WTC11 (cell line): ENCODE data around the gene TEKTIP1. TPM values are rescaled to one million over a fixed set of nuclear protein-coding genes. Genes with fewer than 3 reads are reported as not detected.

Experiments
- ATAC-seq: fragments of 200-7000 bp; cut with Tn5 transposase; 2 replicates; pipeline ENCODE4 v1.10.0; 2021; ENCODE audit warnings: mild to moderate bottlenecking, moderate library complexity
- CTCF ChIA-PET: fragments of 300-600 bp; sonication (Branson Sonifier 250); formaldehyde crosslinking; loops from one replicate; lab custom pipeline; 2021; ENCODE audit warnings: antibody characterized with exemption; lab: Charles Lee
- POLR2A ChIA-PET: fragments of 350-600 bp; sonication (Branson Sonifier 250); formaldehyde crosslinking; loops from one replicate; lab custom pipeline; 2021; ENCODE audit warnings: antibody characterized with exemption; lab: Charles Lee
- DNase-seq: peaks from one replicate; pipeline ENCODE4 v3.0.0; 2021; ENCODE audit warnings: low spot score
- H3K27ac Mint-ChIP-seq: 2 replicates; pipeline ENCODE4 v1.8.0; 2021; ENCODE audit warnings: mixed read lengths
- H3K27me3 Mint-ChIP-seq: 2 replicates; pipeline ENCODE4 v1.8.0; 2021; ENCODE audit warnings: low read depth, mild to moderate bottlenecking, moderate library complexity, mixed read lengths
- H3K36me3 Mint-ChIP-seq: 2 replicates; pipeline ENCODE4 v1.8.0; 2021; ENCODE audit warnings: mixed read lengths
- H3K4me1 Mint-ChIP-seq: 2 replicates; pipeline ENCODE4 v1.8.0; 2022; ENCODE audit warnings: mixed read lengths
- H3K4me3 Mint-ChIP-seq: 2 replicates; pipeline ENCODE4 v1.8.0; 2021; ENCODE audit warnings: mild to moderate bottlenecking, moderate library complexity, mixed read lengths
- H3K9me3 Mint-ChIP-seq: 2 replicates; pipeline ENCODE4 v1.8.0; 2021; ENCODE audit warnings: mixed read lengths
- GABPB1 ChIP-seq: sonication (generic); formaldehyde crosslinking; IDR thresholded peaks from 2 replicates; pipeline ENCODE4 v1.8.1; 2023; ENCODE audit warnings: mild to moderate bottlenecking, missing genetic modification reagents
- MXD4 ChIP-seq: fragments of 250-450 bp; sonication (Bioruptor Pico); IDR thresholded peaks from 2 replicates; pipeline ENCODE4 v1.8.0; 2021; ENCODE audit warnings: mild to moderate bottlenecking, moderate library complexity, borderline replicate concordance
- NR2C2 ChIP-seq: sonication (generic); formaldehyde crosslinking; IDR thresholded peaks from 2 replicates; pipeline ENCODE4 v1.8.0; 2022; ENCODE audit warnings: mild to moderate bottlenecking, missing genetic modification reagents
- SOX15 ChIP-seq: fragments of 250-450 bp; sonication (Bioruptor Pico); IDR thresholded peaks from 2 replicates; pipeline ENCODE4 v1.9.0; 2021; ENCODE audit warnings: mild to moderate bottlenecking
- SP1 ChIP-seq: sonication (generic); formaldehyde crosslinking; conservative IDR thresholded peaks from 2 replicates; pipeline ENCODE4 v1.8.1; 2022; ENCODE audit warnings: missing genetic modification reagents
- TCF7 ChIP-seq: sonication (generic); formaldehyde crosslinking; IDR thresholded peaks from 2 replicates; pipeline ENCODE4 v1.8.0; 2022; ENCODE audit warnings: mild to moderate bottlenecking, low read depth, missing genetic modification reagents, moderate library complexity
- ZNF232 ChIP-seq: sonication (generic); formaldehyde crosslinking; IDR thresholded peaks from 2 replicates; pipeline ENCODE4 v1.8.0; 2022; ENCODE audit warnings: mild to moderate bottlenecking, missing genetic modification reagents
- ZNF263 ChIP-seq: sonication (generic); formaldehyde crosslinking; IDR thresholded peaks from 2 replicates; pipeline ENCODE4 v1.8.1; 2022; ENCODE audit warnings: low read depth, mild to moderate bottlenecking, moderate library complexity, missing genetic modification reagents
- ZNF423 ChIP-seq: fragments of 250-450 bp; sonication (Bioruptor Pico); IDR thresholded peaks from 2 replicates; pipeline ENCODE4 v2.1.2; 2022; ENCODE audit warnings: mild to moderate bottlenecking, moderate library complexity
- total RNA-seq: library from RNA; stranded (reverse); gene quantifications from 3 replicates; pipeline ENCODE4 v1.2.3, GENCODE V29; 2021
- TF ChIP-seq, protein P1 (sequence below): fragments of 250-450 bp; sonication (Bioruptor Pico); conservative IDR thresholded peaks from 2 replicates; pipeline ENCODE4 v1.9.0; 2021; ENCODE audit warnings: mild to moderate bottlenecking
- TF ChIP-seq, protein P2 (sequence below): sonication (generic); formaldehyde crosslinking; IDR thresholded peaks from 2 replicates; pipeline ENCODE4 v1.8.1; 2023; ENCODE audit warnings: mild to moderate bottlenecking, missing genetic modification reagents
- TF ChIP-seq, protein P3 (sequence below): sonication (generic); formaldehyde crosslinking; IDR thresholded peaks from 2 replicates; pipeline ENCODE4 v1.8.1; 2022; ENCODE audit warnings: missing genetic modification reagents, borderline replicate concordance
- TF ChIP-seq, protein P4 (sequence below): sonication (generic); formaldehyde crosslinking; IDR thresholded peaks from 2 replicates; pipeline ENCODE4 v1.8.1; 2023; ENCODE audit warnings: mild to moderate bottlenecking, missing genetic modification reagents, moderate library complexity
- TF ChIP-seq, protein P5 (sequence below): sonication (generic); formaldehyde crosslinking; IDR thresholded peaks from 2 replicates; pipeline ENCODE4 v1.8.0; 2023; ENCODE audit warnings: mild to moderate bottlenecking, missing genetic modification reagents
- TF ChIP-seq, protein P6 (sequence below): sonication (generic); formaldehyde crosslinking; IDR thresholded peaks from 2 replicates; pipeline ENCODE4 v1.8.0; 2022; ENCODE audit warnings: mild to moderate bottlenecking, missing genetic modification reagents
- TF ChIP-seq, protein P7 (sequence below): sonication (generic); formaldehyde crosslinking; IDR thresholded peaks from 2 replicates; pipeline ENCODE4 v1.8.1; 2023; ENCODE audit warnings: mild to moderate bottlenecking, missing genetic modification reagents, borderline replicate concordance
- TF ChIP-seq, protein P8 (sequence below): sonication (generic); formaldehyde crosslinking; IDR thresholded peaks from 2 replicates; pipeline ENCODE4 v1.8.1; 2022; ENCODE audit warnings: mild to moderate bottlenecking, missing genetic modification reagents, moderate library complexity, borderline replicate concordance
- TF ChIP-seq, protein P9 (sequence below): sonication (generic); formaldehyde crosslinking; IDR thresholded peaks from 2 replicates; pipeline ENCODE4 v1.8.0; 2022; ENCODE audit warnings: mild to moderate bottlenecking, missing genetic modification reagents

The TEKTIP1 gene
- total RNA-seq, 1 experiment from 2014 or later: 6.3 TPM

DNA sequence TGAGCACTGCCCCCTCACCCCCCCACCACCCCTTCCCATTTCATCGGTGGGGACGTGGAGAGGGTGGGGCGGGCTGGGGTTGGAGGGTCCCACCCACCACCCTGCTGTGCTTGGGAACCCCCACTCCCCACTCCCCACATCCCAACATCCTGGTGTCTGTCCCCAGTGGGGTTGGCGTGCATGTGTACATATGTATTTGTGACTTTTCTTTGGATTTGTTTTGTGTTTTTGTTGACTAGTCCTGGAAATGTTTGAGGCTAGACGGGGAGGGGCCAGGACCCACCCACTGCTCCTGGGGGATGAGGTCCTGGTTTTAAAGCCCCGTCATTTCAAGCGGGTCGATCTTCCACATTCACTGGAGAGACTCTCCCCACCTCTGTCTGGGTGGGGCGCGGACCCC is 3.0 kb upstream of the TEKTIP1 start (continued):
- TF ChIP-seq, protein P1, sequence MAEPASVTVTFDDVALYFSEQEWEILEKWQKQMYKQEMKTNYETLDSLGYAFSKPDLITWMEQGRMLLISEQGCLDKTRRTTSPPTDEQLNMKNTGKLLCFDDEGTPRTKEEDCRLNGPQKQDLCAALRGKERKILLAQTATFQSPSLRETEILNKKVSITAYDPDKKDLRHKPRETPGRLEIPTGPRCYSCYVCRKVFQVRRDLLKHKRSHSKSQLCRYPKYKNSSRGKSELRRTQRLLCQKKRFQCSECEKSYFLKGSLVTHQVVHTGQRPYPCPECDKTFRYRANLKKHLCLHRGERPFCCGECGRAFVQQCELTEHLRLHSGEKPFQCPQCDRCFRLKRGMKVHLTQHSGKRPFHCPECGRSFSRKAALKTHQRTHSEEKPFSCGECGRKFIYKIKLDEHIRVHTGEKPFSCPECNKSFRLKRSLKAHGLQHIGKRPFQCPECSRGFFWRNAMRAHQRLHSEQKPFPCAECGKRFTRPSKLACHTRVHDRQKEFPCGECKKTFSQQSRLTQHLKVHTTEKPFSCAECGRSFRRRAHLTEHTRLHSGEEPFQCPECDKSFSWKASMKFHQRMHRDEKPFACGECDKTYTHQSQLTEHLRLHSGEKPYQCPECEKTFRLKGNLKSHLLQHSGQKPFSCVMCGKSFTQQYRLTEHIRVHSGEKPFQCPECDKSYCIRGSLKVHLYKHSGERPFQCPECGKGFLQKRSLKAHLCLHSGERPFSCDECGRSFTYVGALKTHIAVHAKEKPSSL (CRISPR knock-in tag): no peak
- TF ChIP-seq SOX15 (CRISPR knock-in tag) (no peak), MXD4 (no peak), NR2C2 (CRISPR knock-in tag) (no peak), ZNF263 (CRISPR knock-in tag) (no peak), GABPB1 (CRISPR knock-in tag) (no peak), ZNF232 (CRISPR knock-in tag) (no peak), ZNF423 (CRISPR knock-in tag) (no peak)
- TF ChIP-seq, protein P2, sequence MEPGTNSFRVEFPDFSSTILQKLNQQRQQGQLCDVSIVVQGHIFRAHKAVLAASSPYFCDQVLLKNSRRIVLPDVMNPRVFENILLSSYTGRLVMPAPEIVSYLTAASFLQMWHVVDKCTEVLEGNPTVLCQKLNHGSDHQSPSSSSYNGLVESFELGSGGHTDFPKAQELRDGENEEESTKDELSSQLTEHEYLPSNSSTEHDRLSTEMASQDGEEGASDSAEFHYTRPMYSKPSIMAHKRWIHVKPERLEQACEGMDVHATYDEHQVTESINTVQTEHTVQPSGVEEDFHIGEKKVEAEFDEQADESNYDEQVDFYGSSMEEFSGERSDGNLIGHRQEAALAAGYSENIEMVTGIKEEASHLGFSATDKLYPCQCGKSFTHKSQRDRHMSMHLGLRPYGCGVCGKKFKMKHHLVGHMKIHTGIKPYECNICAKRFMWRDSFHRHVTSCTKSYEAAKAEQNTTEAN (CRISPR knock-in tag): no peak
- TF ChIP-seq, protein P3, sequence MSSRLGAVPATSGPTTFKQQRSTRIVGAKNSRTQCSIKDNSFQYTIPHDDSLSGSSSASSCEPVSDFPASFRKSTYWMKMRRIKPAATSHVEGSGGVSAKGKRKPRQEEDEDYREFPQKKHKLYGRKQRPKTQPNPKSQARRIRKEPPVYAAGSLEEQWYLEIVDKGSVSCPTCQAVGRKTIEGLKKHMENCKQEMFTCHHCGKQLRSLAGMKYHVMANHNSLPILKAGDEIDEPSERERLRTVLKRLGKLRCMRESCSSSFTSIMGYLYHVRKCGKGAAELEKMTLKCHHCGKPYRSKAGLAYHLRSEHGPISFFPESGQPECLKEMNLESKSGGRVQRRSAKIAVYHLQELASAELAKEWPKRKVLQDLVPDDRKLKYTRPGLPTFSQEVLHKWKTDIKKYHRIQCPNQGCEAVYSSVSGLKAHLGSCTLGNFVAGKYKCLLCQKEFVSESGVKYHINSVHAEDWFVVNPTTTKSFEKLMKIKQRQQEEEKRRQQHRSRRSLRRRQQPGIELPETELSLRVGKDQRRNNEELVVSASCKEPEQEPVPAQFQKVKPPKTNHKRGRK (CRISPR knock-in tag): no peak
- TF ChIP-seq, protein P4, sequence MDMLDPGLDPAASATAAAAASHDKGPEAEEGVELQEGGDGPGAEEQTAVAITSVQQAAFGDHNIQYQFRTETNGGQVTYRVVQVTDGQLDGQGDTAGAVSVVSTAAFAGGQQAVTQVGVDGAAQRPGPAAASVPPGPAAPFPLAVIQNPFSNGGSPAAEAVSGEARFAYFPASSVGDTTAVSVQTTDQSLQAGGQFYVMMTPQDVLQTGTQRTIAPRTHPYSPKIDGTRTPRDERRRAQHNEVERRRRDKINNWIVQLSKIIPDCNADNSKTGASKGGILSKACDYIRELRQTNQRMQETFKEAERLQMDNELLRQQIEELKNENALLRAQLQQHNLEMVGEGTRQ (CRISPR knock-in tag): no peak
- TF ChIP-seq, protein P5, sequence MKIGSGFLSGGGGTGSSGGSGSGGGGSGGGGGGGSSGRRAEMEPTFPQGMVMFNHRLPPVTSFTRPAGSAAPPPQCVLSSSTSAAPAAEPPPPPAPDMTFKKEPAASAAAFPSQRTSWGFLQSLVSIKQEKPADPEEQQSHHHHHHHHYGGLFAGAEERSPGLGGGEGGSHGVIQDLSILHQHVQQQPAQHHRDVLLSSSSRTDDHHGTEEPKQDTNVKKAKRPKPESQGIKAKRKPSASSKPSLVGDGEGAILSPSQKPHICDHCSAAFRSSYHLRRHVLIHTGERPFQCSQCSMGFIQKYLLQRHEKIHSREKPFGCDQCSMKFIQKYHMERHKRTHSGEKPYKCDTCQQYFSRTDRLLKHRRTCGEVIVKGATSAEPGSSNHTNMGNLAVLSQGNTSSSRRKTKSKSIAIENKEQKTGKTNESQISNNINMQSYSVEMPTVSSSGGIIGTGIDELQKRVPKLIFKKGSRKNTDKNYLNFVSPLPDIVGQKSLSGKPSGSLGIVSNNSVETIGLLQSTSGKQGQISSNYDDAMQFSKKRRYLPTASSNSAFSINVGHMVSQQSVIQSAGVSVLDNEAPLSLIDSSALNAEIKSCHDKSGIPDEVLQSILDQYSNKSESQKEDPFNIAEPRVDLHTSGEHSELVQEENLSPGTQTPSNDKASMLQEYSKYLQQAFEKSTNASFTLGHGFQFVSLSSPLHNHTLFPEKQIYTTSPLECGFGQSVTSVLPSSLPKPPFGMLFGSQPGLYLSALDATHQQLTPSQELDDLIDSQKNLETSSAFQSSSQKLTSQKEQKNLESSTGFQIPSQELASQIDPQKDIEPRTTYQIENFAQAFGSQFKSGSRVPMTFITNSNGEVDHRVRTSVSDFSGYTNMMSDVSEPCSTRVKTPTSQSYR (CRISPR knock-in tag): no peak
- TF ChIP-seq, all 79 proteins: peak for 0

DNA sequence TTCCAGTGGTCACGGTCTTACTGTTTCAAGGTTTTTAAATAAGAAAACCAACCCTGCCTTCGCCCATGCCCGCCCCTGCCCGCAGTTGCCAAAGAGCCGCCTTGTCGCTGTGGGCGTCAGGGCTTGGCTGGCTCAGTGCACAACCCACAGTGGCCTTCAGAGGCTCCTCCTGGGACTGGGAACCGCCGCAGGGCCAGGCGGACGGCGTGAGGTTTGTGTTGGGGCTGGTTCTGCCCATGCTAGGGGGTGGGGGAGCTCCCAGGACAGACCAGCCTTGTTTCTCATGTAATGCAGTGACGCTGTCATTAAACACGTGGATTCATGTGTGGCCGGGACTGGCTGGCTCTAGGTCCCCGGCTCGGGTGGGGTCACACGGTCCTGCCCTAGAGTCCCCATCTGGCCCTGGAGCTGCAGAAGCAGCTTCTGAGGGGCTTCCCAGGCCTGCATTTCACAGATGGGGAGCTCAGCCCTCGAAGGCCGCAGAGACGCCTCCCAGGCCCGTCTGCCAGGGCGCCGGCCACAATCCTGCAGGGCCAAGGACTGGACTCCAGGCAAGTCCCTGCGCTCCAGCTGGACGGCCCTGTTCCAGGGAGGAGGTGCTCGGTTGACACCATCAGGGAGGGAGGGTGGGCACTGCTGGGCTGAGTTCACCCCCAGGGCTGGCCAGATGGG is 2.4 kb upstream of the TEKTIP1 start:
- Mint-ChIP-seq H3K4me1 (peaks cover 9% of the 10 kb centered on the region), H3K36me3 (peaks cover 29% of the 10 kb centered on the region), H3K27me3 (no peaks in the 10 kb centered on the region), H3K4me3 (no peak overlapping the region), H3K9me3 (peaks cover 4% of the 10 kb centered on the region), H3K27ac (no peak overlapping the region)
- ChIA-PET CTCF (interaction anchor here (0.6 to 3.9 kb wide), 4 partner anchors 9 to 731 kb away, joined by 3 to 12 read pairs (median 4); no protein-coding TSS in a partner anchor), POLR2A (no interaction called here)
- ATAC-seq (no peak), DNase-seq (no peak)
- no peak for TF ChIP-seq SP1 (CRISPR knock-in tag)
- TF ChIP-seq, protein P6, sequence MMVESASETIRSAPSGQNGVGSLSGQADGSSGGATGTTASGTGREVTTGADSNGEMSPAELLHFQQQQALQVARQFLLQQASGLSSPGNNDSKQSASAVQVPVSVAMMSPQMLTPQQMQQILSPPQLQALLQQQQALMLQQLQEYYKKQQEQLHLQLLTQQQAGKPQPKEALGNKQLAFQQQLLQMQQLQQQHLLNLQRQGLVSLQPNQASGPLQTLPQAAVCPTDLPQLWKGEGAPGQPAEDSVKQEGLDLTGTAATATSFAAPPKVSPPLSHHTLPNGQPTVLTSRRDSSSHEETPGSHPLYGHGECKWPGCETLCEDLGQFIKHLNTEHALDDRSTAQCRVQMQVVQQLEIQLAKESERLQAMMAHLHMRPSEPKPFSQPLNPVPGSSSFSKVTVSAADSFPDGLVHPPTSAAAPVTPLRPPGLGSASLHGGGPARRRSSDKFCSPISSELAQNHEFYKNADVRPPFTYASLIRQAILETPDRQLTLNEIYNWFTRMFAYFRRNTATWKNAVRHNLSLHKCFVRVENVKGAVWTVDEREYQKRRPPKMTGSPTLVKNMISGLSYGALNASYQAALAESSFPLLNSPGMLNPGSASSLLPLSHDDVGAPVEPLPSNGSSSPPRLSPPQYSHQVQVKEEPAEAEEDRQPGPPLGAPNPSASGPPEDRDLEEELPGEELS (CRISPR knock-in tag): no peak
- TF ChIP-seq, protein P7, sequence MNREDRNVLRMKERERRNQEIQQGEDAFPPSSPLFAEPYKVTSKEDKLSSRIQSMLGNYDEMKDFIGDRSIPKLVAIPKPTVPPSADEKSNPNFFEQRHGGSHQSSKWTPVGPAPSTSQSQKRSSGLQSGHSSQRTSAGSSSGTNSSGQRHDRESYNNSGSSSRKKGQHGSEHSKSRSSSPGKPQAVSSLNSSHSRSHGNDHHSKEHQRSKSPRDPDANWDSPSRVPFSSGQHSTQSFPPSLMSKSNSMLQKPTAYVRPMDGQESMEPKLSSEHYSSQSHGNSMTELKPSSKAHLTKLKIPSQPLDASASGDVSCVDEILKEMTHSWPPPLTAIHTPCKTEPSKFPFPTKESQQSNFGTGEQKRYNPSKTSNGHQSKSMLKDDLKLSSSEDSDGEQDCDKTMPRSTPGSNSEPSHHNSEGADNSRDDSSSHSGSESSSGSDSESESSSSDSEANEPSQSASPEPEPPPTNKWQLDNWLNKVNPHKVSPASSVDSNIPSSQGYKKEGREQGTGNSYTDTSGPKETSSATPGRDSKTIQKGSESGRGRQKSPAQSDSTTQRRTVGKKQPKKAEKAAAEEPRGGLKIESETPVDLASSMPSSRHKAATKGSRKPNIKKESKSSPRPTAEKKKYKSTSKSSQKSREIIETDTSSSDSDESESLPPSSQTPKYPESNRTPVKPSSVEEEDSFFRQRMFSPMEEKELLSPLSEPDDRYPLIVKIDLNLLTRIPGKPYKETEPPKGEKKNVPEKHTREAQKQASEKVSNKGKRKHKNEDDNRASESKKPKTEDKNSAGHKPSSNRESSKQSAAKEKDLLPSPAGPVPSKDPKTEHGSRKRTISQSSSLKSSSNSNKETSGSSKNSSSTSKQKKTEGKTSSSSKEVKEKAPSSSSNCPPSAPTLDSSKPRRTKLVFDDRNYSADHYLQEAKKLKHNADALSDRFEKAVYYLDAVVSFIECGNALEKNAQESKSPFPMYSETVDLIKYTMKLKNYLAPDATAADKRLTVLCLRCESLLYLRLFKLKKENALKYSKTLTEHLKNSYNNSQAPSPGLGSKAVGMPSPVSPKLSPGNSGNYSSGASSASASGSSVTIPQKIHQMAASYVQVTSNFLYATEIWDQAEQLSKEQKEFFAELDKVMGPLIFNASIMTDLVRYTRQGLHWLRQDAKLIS (CRISPR knock-in tag): no peak
- TF ChIP-seq, protein P8, sequence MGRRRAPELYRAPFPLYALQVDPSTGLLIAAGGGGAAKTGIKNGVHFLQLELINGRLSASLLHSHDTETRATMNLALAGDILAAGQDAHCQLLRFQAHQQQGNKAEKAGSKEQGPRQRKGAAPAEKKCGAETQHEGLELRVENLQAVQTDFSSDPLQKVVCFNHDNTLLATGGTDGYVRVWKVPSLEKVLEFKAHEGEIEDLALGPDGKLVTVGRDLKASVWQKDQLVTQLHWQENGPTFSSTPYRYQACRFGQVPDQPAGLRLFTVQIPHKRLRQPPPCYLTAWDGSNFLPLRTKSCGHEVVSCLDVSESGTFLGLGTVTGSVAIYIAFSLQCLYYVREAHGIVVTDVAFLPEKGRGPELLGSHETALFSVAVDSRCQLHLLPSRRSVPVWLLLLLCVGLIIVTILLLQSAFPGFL (CRISPR knock-in tag): no peak
- TF ChIP-seq, protein P9, sequence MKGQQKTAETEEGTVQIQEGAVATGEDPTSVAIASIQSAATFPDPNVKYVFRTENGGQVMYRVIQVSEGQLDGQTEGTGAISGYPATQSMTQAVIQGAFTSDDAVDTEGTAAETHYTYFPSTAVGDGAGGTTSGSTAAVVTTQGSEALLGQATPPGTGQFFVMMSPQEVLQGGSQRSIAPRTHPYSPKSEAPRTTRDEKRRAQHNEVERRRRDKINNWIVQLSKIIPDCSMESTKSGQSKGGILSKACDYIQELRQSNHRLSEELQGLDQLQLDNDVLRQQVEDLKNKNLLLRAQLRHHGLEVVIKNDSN: no peak
- TF ChIP-seq TCF7 (CRISPR knock-in tag): no peak
